GM18508 (cell line): ENCODE measurements around the gene SEMA3F.

ENCODE experiments used
- ATAC-seq: cut with Tn5 transposase; IDR thresholded peaks from one replicate; pipeline ENCODE4 v1.9.1; 2021; ENCODE audit warnings: moderate number of reproducible peaks; ENCODE audit not compliant: insufficient read depth, unreplicated experiment

SEMA3F gene

GRCh38 chr3:50168388-50168787, 13.3 kb downstream of the SEMA3F start:
- no peak for ATAC-seq

GRCh38 chr3:50168791-50169190, 13.7 kb downstream of the SEMA3F start:
- ATAC-seq, result no peak

- ATAC-seq, result no peak
These were observed 14.2 kb downstream of the SEMA3F start for GRCh38 chr3:50169232-50169832.

- ATAC-seq, result no peak
These were observed 14.7 kb downstream of the SEMA3F start for GRCh38 chr3:50169858-50170257.

GRCh38 chr3:50170689-50171088, 15.6 kb downstream of the SEMA3F start:
- no peak for ATAC-seq

- no peak for ATAC-seq
These were observed 16.6 kb downstream of the SEMA3F start for GRCh38 chr3:50171540-50172301.

- ATAC-seq, result no peak
These were observed 17.6 kb downstream of the SEMA3F start for GRCh38 chr3:50172626-50173220.

- no peak for ATAC-seq
These were observed 18.8 kb downstream of the SEMA3F start for GRCh38 chr3:50173685-50174516.

- no peak for ATAC-seq
These were observed 19.4 kb downstream of the SEMA3F start for GRCh38 chr3:50174517-50174895.

GRCh38 chr3:50174947-50175524, 19.9 kb downstream of the SEMA3F start:
- ATAC-seq, result no peak

GRCh38 chr3:50177346-50177745, 22.2 kb downstream of the SEMA3F start:
- no peak for ATAC-seq

- ATAC-seq, result no peak
These were observed 24.6 kb downstream of the SEMA3F start for GRCh38 chr3:50179710-50180109.

- ATAC-seq, result no peak
These were observed 26.9 kb downstream of the SEMA3F start for GRCh38 chr3:50181985-50182384.

GRCh38 chr3:50182533-50183099, 27.5 kb downstream of the SEMA3F start:
- no peak for ATAC-seq

- ATAC-seq, result no peak
These were observed 28.6 kb downstream of the SEMA3F start for GRCh38 chr3:50183755-50184154.

- ATAC-seq, result no peak
These were observed 29.3 kb downstream of the SEMA3F start for GRCh38 chr3:50184242-50184978.

GRCh38 chr3:50185230-50185629, 30.1 kb downstream of the SEMA3F start:
- no peak for ATAC-seq

- no peak for ATAC-seq
These were observed 31.0 kb downstream of the SEMA3F start for GRCh38 chr3:50186096-50186495.

GRCh38 chr3:50187750-50188149, 32.6 kb downstream of the SEMA3F start:
- no peak for ATAC-seq
